HK-2 (cell line): Measurements from ENCODE around the gene SPOCK1.
"Not testable (repeated sequence)": the region's sequence is repeated elsewhere in the genome, so short reads cannot be mapped to it uniquely, and the experiment has no call there.

Experiments used
- DNase-seq: peaks from one replicate; pipeline ENCODE4 v3.0.0-alpha.2; 2018; ENCODE audit not compliant: unreplicated experiment

The SPOCK1 gene

DNA sequence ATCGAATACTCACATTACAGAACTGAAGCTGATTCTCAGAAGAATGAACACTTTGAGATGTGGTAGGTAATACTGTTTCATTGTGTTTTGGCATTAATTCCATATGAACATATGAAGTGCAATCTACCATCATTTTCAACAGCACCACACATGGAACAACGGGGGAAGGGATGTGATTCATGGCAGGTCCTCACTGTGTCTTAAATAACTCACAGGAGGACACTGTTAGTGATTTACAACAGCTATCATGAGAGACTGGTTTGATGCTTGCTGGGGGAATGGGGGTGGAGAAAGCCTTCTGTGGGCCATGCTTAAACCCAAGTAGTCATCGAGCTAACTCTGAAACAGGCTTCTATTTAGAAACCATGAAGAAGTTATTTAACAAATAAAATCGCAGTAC is 232.9 kb downstream of the SPOCK1 start:
- no peak for DNase-seq

DNA sequence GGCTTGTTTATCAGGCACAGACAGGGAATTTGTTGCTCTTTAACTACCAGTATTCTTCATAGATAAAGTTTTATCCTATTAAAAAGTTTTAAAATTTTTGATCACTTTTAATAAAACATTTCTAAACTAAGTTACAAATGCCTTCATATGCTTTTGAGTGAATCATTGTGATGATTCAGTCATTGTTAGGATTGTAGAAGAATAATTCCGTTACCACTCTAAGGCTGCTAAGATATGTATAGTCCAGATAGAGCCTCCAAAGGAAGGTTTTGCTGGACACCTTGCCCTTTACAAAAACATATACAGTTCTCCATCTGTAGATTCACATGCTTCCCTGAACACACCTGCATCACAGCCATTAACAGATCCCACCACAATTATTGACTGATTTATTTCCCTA is 233.7 kb downstream of the SPOCK1 start:
- no peak for DNase-seq

- no peak for DNase-seq
Observed at GRCh38 chr5:137264573-137264972, 234.6 kb downstream of the SPOCK1 start.

- DNase-seq = no peak
Observed at GRCh38 chr5:137264041-137264440, 235.1 kb downstream of the SPOCK1 start.

- DNase-seq = no peak
Observed at GRCh38 chr5:137263371-137264005, 235.6 kb downstream of the SPOCK1 start.

DNA sequence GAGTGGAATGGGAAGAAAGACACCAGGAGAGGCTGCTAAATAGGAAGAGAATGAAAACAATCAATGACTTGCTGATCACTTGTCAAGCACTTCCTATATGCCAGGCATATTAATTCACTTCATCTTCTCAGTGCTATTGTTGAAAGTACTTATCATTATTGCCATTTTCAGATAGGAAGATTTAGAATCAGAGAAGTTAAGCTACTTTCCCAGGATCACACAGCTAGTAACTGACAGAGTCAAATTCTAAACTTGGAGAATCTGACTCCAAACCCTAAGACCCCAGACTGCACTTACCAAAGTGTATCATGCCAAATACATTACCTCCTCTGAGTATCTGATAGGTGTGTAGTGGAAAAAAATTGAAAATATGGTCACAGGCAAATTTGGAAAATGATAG is 236.3 kb downstream of the SPOCK1 start:
- DNase-seq = no peak

- DNase-seq = no peak
Observed at GRCh38 chr5:137260820-137261695, 238.1 kb downstream of the SPOCK1 start.

DNA sequence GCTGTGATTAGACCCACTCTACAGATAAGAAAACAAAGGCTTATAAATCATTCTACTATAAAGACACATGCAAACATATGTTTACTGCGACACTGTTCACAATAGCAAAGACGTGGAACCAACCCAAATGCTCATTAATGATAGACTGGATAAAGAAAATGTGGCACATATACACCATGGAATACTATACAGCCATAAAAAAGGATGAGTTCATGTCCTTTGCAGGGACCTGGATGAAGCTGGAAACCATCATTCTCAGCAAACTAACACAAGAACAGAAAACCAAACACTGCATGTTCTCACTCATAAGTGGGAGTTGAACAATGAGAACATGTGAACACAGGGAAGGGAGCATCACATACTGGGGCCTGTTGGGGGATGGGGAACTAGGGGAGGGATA is 240.0 kb downstream of the SPOCK1 start:
- DNase-seq = not testable (repeated sequence)

- no peak for DNase-seq
Observed at GRCh38 chr5:137254119-137255090, 244.7 kb downstream of the SPOCK1 start.

DNA sequence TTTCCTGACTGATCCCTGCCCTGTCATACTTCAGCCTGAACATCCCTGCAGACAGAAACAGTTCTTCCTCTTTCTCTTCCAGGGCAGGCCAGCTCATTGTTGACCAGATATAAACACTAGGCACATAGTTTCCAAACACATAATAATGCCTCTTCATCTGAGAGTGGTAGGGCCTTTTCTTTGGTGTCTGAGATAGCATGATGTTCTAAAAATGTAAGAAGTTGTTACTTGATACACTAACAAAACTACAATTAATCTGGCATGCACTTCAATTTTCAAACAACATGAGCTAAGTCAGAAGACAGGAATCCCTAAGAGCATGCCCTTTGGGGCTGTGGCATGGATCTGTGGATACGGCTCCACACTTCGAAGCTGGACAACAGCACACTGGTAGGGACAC is 246.6 kb downstream of the SPOCK1 start:
- no peak for DNase-seq

DNA sequence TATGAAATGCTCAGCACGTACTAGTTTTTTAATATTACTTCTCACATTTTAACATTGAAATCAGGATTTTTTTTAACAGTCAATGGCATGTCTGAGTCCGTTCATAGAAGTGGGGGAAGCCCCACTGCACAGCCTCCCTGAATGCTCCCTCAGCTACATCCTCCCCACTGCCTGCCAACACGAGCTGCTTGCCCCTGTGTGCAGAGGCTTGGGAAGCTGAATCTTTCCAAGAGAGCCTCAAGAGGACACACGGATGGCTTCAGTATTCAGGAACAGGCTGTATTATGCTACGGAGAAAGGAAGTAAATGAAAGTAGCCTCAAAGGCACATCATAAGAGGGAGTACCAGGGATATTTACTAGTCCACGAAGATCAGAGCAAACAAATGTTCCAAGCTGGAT is 248.7 kb downstream of the SPOCK1 start:
- DNase-seq = no peak

DNA sequence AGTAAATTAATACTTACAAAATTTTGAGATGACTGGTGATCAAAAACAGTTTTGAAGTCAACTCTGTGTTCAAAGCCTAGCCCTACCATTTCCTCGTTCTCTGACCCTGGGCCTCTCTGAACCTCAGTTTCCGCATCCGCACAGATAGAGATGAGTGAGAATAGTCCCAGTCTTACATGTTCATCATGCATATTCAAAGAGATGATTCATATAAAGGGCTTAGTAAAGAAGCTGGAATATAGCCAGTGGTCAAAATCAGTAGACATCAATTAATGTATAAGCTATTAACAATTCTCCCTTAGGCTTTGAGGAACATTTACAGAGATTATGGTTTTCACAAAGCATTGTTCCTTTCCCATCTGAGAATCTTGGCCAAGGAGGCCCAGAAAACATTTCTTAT is 250.6 kb downstream of the SPOCK1 start:
- DNase-seq = no peak

- no peak for DNase-seq
Observed at GRCh38 chr5:137245438-137245837, 253.7 kb downstream of the SPOCK1 start.

- DNase-seq = no peak
Observed at GRCh38 chr5:137240285-137240684, 258.8 kb downstream of the SPOCK1 start.

- DNase-seq = no peak
Observed at GRCh38 chr5:137236849-137237507, 262.1 kb downstream of the SPOCK1 start.

DNA sequence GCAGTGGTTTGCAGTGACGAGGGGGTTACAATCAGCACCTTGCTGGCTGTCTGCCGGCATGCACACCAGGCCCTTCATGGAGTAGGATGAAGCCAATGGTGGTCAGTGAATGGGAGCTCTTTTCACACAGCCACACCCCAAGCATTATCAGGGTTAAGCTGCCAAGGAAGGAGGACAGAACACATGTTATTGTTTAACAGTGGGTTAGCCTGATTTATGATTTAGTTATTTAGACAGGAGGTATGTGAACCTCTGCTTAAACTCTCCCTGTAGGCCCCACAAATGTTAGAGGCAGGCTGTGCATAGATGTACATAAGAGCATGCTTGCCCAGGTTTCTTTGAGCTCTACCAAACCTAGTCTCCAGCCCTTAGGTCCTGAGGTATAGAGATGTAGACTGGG is 262.9 kb downstream of the SPOCK1 start:
- no peak for DNase-seq

DNA sequence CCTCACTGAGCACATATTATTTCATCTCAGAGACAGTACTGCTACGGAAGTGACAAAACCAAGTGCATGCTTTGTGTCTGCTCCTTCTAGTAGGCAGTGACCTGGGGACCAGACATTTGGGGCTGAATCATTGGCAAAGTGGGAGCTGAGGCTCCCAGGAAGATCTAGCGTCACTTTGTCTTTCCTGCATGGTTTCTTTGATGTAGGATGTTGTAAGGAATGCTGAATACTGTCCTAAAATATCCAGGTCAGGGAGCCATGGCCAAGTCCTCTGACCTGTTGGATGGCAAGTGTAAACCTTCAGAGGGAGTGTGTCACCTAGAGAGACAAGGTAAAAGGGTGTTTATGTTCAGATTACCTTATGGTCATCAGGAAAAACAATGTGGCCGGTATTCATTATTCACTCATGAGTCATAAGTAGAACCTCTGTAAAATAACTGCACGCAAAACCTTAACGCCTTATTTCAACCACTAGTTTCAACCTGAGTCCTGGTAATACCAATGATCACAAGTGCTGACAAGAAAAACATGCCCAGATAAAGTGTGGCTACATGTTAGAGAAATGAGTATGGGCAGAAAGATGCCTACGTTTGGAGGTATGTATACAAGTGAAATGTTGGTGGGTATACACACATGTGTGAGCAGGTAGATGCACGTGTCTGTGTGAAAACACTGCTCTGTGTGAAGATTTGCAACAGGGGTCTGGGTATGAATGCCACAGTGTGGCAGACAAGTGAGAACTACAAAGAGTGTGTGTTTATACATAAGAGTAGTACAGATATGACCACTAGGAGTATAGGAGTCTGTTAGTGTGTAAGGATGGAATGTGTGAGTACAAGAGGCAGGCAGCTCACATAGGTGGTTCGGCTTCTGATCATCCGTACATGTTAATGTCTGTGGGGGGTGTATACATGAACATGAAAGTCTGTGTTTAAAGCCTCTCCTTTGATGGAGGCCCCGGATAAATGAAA is 263.9 kb downstream of the SPOCK1 start:
- peak; percentile 43 for DNase-seq

- DNase-seq = no peak
Observed at GRCh38 chr5:137233726-137234125, 265.4 kb downstream of the SPOCK1 start.

DNA sequence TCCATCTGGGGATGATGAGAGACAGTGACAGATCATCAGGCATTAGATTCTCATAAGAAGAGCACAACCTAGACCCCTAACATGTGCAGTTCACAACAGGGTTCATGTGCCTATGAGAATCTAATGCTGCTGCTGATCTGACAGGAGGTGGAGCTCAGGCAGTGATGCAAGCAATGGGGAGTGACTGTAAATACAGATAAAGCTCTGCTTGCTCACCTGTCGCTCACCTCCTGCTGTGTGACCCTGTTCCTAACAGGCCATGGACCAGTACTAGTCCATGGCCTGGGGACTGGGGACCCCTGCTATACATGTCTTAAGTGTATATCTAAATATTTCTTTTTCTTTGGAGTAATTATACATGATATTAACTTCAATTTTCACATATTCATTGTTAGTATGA is 265.8 kb downstream of the SPOCK1 start:
- not testable (repeated sequence) for DNase-seq

- no peak for DNase-seq
Observed at GRCh38 chr5:137231540-137231939, 267.6 kb downstream of the SPOCK1 start.
